OCI-LY1 (cell line): ENCODE results near the gene FAM174A.

Source experiments
- EZH2 ChIP-seq: fragments of 200-600 bp; sonication (generic), shearing (Covaris generic); IDR thresholded peaks from 2 replicates; pipeline ENCODE4 v1.8.0; 2017; ENCODE audit warnings: borderline replicate concordance, mixed run types, mild to moderate bottlenecking, antibody characterized with exemption, low read length, moderate library complexity, mixed read lengths
- TF ChIP-seq, protein P1 (sequence below): fragments of 200-600 bp; sonication (generic), shearing (Covaris generic); IDR thresholded peaks from 2 replicates; pipeline ENCODE4 v1.5.1; 2017; ENCODE audit warnings: mild to moderate bottlenecking, antibody characterized with exemption, low read length, moderate library complexity, mixed read lengths

DNA sequence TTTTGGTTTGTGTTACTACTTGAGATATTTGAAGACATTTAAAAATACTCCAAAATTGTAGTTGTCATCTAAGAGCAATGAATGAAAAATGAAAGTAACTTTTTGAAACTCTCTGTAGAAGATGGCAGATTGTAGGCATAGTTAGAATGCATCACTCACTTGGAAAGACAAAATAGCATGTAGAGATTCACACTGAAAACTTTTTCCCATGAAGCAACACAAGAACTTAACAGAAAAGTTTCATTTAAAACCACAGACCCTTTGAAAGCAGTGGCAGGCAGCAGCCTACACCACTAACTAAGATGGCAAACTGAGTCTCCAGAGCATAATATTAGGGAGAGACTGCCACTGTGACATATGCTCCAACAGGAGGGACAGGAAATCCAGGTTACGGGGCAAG, 18.9 kb upstream of the FAM174A start:
- TF ChIP-seq, protein P1, sequence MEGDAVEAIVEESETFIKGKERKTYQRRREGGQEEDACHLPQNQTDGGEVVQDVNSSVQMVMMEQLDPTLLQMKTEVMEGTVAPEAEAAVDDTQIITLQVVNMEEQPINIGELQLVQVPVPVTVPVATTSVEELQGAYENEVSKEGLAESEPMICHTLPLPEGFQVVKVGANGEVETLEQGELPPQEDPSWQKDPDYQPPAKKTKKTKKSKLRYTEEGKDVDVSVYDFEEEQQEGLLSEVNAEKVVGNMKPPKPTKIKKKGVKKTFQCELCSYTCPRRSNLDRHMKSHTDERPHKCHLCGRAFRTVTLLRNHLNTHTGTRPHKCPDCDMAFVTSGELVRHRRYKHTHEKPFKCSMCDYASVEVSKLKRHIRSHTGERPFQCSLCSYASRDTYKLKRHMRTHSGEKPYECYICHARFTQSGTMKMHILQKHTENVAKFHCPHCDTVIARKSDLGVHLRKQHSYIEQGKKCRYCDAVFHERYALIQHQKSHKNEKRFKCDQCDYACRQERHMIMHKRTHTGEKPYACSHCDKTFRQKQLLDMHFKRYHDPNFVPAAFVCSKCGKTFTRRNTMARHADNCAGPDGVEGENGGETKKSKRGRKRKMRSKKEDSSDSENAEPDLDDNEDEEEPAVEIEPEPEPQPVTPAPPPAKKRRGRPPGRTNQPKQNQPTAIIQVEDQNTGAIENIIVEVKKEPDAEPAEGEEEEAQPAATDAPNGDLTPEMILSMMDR: no peak
- no peak for TF ChIP-seq EZH2
